KOPT-K1 (cell line): Measurements from ENCODE around the gene THADA.

Experiments
- H3K27ac ChIP-seq: fragments of 200-600 bp; sonication (generic); 2 replicates; pipeline ENCODE4 v1.5.1; 2016; ENCODE audit warnings: antibody characterized with exemption, mild to moderate bottlenecking, low read depth, low read length; ENCODE audit not compliant: poor library complexity, severe bottlenecking
- H3K36me3 ChIP-seq: fragments of 200-600 bp; sonication (generic); 2 replicates; pipeline ENCODE4 v1.5.1; 2017; ENCODE audit warnings: antibody characterized with exemption, mild to moderate bottlenecking, low read length, moderate library complexity; ENCODE audit not compliant: insufficient read depth
- H3K9me3 ChIP-seq: fragments of 200-600 bp; sonication (generic); 2 replicates; pipeline ENCODE4 v1.5.1; 2017; ENCODE audit warnings: antibody characterized with exemption, low read length, mild to moderate bottlenecking; ENCODE audit not compliant: insufficient read depth, poor library complexity, severe bottlenecking

The THADA gene

DNA sequence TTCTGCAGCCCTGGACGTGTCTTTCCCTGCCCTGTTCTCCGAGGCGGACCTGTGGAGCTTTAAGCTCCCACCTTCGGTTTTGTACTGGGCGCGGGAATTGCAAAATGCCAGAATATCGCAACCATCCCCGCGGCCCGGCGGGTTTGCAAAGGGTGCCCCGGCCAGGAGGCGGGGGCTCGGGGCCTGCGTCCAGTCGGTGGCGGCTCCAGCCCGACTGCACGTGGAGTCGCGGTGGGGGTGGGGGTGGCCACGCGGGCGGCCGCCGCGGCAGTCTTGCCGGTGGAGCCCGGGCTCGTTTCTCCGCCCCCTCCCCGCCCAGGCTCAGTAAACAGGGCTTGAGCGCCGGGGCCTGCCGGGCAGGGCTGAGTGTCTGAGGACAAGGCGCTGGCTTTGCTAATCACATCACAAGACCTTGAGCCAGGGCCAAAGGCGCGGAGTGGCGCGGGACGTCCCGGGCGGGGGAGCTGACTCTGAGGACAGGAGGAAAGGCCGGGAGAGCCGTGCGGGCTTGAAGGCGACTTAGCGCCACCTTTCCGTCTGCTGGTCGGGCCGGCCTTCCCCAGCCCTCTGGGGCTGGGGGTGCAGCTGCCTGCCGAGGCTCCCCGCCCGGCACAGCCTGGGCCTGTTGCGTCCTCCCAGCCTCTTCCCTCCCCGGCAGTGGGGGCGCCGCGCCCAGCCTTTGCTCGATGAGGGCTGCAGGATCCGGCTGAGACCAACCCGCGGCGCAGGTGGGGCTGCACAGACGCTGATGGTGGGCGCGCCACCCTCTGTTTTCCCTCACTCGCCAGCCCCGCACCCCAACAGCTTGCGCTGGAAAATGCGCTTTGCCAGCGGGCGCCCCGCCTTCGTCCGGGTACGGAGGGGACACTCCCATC is 368.6 kb downstream of the THADA start:
- peak overlapping the region; percentile 99 for H3K27ac ChIP-seq
- H3K36me3 ChIP-seq, result peaks cover 59% of the 10 kb centered on the region
- H3K9me3 ChIP-seq, result no peaks in the 10 kb centered on the region

GRCh38 chr2:43226558-43226954 is 369.3 kb downstream of the THADA start, which contains the start of gene ZFP36L2:
Gene ZFP36L2 (minus strand): TSS chr2:43226606. CDS start chr2:43226315, 291 bp downstream.
- Histone ChIP-seq H3K9me3 (no peaks in the 10 kb centered on the region), H3K27ac (peak within 1 kb of the TSS; percentile 99), H3K36me3 (peaks cover 61% of the 10 kb centered on the region)

- Histone ChIP-seq H3K27ac (peak overlapping the region; percentile 99), H3K36me3 (peaks cover 57% of the 10 kb centered on the region), H3K9me3 (no peaks in the 10 kb centered on the region)
Measured at GRCh38 chr2:43225788-43226557, 369.9 kb downstream of the THADA start.

DNA sequence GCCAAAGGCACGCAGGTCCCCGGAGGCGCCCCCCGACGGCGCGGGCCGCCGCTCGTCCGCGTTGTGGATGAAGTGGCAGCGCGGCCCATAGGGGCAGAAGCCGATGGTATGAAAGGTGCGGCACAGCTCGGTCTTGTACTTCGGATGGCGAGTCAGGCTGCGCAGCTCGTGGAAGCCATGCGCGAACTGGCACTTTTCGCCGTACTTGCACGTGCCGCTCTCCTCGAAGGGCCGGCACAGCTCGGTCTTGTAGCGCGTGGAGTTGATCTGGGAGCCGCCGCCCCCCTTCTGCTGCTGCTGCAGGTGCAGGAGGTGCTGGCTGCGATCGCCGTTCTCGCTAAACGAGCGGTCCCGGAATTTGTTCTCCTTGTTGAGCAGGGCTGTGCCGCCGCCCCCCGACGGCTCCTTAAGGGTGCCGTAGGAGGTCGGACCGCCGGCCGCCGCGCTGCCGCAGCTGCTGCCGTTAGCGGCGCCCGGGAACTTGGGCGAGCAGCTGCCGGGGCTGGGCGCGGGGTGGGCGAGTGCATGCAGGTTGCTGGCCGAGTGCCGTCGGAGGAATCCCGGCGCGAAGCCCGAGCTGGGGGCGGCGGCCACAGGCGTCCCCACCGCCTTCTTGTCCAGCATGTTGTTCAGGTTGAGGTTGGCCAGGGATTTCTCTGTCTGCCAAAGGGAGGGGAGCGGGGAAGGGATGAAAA is 370.6 kb downstream of the THADA start:
- H3K36me3 ChIP-seq, result peaks cover 50% of the 10 kb centered on the region
- H3K27ac ChIP-seq, result peak overlapping the region; percentile 99
- no peaks in the 10 kb centered on the region for H3K9me3 ChIP-seq

DNA sequence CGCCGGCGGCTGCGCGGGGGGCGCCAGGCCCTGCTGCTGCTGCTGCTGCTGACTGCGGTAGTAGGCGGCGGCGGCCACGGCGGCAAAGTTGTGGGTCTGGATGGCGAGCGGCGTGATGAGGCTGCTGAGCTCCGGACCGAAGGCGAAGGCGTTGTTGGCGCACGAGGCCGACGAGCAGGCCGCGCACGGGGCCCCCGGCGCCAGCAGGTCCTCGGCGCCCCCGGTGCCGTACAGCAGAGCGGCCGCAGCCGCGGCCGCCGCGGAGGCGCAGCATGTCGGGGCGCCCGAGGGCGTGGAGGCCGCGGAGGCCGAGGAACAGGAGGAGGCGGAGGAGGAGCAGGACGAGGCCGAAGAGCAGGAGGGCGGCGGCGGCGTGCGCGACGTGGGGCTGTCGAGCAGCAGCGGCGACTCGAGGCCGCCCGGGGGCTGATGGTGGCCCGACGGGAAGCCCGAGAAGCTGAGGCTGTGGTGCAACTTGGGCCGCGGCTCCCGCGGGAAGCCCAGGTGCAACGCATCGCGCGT is 371.2 kb downstream of the THADA start:
- no peaks in the 10 kb centered on the region for H3K9me3 ChIP-seq
- peak overlapping the region; percentile 99 for H3K27ac ChIP-seq
- H3K36me3 ChIP-seq, result peaks cover 45% of the 10 kb centered on the region

DNA sequence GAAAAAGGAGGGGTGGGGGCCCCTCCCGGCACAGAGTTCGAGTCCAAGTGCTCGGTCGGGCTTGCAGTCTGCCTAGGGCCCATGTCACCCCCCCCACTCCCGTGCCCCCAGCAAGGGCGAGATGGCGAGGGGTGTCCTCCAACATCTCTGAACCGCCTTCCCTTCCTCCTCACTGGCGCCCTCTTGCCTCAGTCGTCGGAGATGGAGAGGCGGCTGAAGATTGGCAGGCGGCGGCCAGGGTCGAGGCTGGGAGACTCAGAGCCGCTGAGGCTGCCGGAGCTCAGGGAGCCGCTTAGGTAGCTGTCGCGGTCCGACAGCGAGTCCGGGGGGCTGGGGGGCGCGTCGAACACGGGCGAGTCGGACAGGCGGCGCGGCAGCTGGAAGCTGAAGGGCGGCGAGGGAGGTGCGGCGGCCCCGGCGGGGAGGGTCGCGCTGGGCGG is 371.7 kb downstream of the THADA start:
- Histone ChIP-seq H3K9me3 (no peaks in the 10 kb centered on the region), H3K27ac (peak overlapping the region; percentile 99), H3K36me3 (peaks cover 45% of the 10 kb centered on the region)

- no peaks in the 10 kb centered on the region for H3K9me3 ChIP-seq
- H3K36me3 ChIP-seq, result peaks cover 45% of the 10 kb centered on the region
- H3K27ac ChIP-seq, result peak overlapping the region; percentile 99
Measured at GRCh38 chr2:43223521-43224001, 372.3 kb downstream of the THADA start.

GRCh38 chr2:43222475-43223309 is 373.1 kb downstream of the THADA start:
- Histone ChIP-seq H3K9me3 (no peaks in the 10 kb centered on the region), H3K27ac (peak overlapping the region; percentile 99), H3K36me3 (peaks cover 45% of the 10 kb centered on the region)

GRCh38 chr2:43221763-43222474 is 373.9 kb downstream of the THADA start:
- H3K9me3 ChIP-seq, result no peaks in the 10 kb centered on the region
- peak overlapping the region; percentile 99 for H3K27ac ChIP-seq
- H3K36me3 ChIP-seq, result peaks cover 45% of the 10 kb centered on the region

DNA sequence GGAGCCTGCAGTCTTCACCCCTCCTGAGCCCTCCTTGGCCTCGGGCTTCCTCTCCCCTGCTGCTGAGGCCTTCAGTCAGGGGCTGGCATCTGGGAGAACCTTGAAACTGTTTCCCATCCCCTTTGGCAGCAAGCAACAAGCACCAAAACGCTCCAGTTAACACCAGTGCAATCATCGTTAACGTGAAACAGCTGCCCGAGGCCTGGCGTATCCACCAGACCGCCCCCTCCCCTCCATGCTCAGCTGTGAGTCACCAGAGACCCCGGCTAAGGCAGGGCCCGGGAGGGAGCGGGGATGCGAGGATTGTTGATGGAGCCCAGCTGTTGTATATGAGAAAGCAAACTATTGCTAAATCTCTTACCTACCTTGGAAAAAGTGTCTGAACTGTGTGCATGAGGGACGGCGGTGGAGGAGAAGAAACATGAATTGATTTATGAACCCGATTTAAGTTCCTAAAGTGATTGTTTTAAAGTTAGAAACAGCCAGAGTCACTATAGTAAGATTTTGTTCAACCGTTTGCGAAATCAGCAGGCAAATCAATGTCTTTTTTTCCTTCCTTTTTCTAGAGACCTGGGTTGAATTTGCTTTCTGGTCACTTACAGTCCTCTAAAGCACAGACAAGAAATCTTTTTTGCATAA is 374.6 kb downstream of the THADA start:
- no peaks in the 10 kb centered on the region for H3K9me3 ChIP-seq
- peak overlapping the region; percentile 99 for H3K27ac ChIP-seq
- H3K36me3 ChIP-seq, result peaks cover 45% of the 10 kb centered on the region

GRCh38 chr2:43220760-43221123 is 375.1 kb downstream of the THADA start:
- H3K9me3 ChIP-seq, result no peaks in the 10 kb centered on the region
- H3K36me3 ChIP-seq, result peaks cover 44% of the 10 kb centered on the region
- H3K27ac ChIP-seq, result peak overlapping the region; percentile 99

GRCh38 chr2:43220229-43220751 is 375.5 kb downstream of the THADA start:
- peaks cover 39% of the 10 kb centered on the region for H3K36me3 ChIP-seq
- H3K27ac ChIP-seq, result peak overlapping the region; percentile 99
- no peaks in the 10 kb centered on the region for H3K9me3 ChIP-seq
